BJ (cell line): ENCODE results near the gene CHPF2. TPM values are rescaled to one million over a fixed set of nuclear protein-coding genes. Genes with fewer than 3 reads are reported as not detected.

Experiments
- CTCF ChIA-PET: fragments of 350-600 bp; formaldehyde crosslinking; extraction: SDS; loops from one replicate; lab custom pipeline; 2021; ENCODE audit warnings: antibody characterized with exemption, inconsistent platforms; lab: Yijun Ruan, JAX
- POLR2A ChIA-PET: fragments of 300-600 bp; sonication (Branson Sonifier 250); formaldehyde crosslinking; extraction: SDS; loops from one replicate; lab custom pipeline; 2021; ENCODE audit warnings: antibody characterized with exemption; lab: Charles Lee
- DNase-seq: peaks from one replicate; pipeline ENCODE4 v3.0.0-alpha.2; 2011; ENCODE audit warnings: low read depth
- H3K27me3 ChIP-seq: 2 replicates; pipeline ENCODE4 v1.6.0; 2011; ENCODE audit warnings: low read length; ENCODE audit not compliant: control insufficient read depth, insufficient read depth
- H3K36me3 ChIP-seq: 2 replicates; pipeline ENCODE4 v1.5.1; 2011; ENCODE audit warnings: low read length; ENCODE audit not compliant: control insufficient read depth, insufficient read depth
- H3K4me3 ChIP-seq: 2 replicates; pipeline ENCODE4 v1.5.1; 2011; ENCODE audit warnings: low read depth, mild to moderate bottlenecking, control low read depth, low read length
- CTCF ChIP-seq: IDR thresholded peaks from 2 replicates; pipeline ENCODE4 v1.5.1; 2011; ENCODE audit warnings: low read depth, mild to moderate bottlenecking, control low read depth, inconsistent platforms, low read length, moderate library complexity; ENCODE audit not compliant: insufficient read depth
- polyA plus RNA-seq: library from polyadenylated mRNA; depleted of rRNA; stranded (reverse); fragments of >200 nt; gene quantifications from 2 replicates; pipeline ENCODE4 v1.2.3, GENCODE V29; 2011

CHPF2 gene
- polyA plus RNA-seq, 1 experiment = 42.6 TPM

DNA sequence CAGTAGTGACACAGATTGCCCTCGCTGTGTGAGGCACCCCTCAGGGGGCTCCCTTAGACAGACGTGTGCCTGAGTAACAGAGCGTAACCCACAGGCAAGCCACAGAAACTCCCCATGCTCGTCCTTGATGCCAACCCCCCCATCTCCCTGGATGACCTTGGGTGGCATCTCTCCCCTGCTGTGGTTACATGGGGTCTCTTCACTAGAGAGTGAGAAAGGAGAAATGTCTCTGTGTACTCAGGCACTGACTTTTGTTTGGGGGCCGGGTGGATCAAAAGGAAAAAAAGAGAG, 44.1 kb upstream of the CHPF2 start:
- Histone ChIP-seq H3K4me3 (no peak overlapping the region), H3K36me3 (no peaks in the 10 kb centered on the region), H3K27me3 (peaks cover 16% of the 10 kb centered on the region)
- no peak for TF ChIP-seq CTCF
- DNase-seq = no peak
- ChIA-PET POLR2A (no interaction called here), CTCF (interaction anchor here (1.4 kb wide), 1 partner anchor 18 kb away, joined by 4 read pairs; no protein-coding TSS in a partner anchor)

- no peak for DNase-seq
- POLR2A ChIA-PET = no interaction called here
- Histone ChIP-seq H3K4me3 (no peak overlapping the region), H3K36me3 (no peaks in the 10 kb centered on the region), H3K27me3 (peaks cover 18% of the 10 kb centered on the region)
- no peak for TF ChIP-seq CTCF
- CTCF ChIA-PET = no interaction called here
These were observed 43.2 kb upstream of the CHPF2 start for GRCh38 chr7:151189038-151189437.

GRCh38 chr7:151191544-151191943, 40.7 kb upstream of the CHPF2 start:
- ChIA-PET CTCF (interaction anchor here (1.3 kb wide), 1 partner anchor 67 kb away, joined by 3 read pairs; no protein-coding TSS in a partner anchor), POLR2A (no interaction called here)
- H3K27me3 ChIP-seq = peaks cover 33% of the 10 kb centered on the region
- no peak overlapping the region for H3K4me3 ChIP-seq
- DNase-seq = no peak
- no peaks in the 10 kb centered on the region for H3K36me3 ChIP-seq
- TF ChIP-seq CTCF = no peak

- CTCF ChIA-PET = interaction anchor here (1.3 kb wide), 1 partner anchor 68 kb away, joined by 3 read pairs; no protein-coding TSS in a partner anchor
- TF ChIP-seq CTCF = no peak
- Histone ChIP-seq H3K27me3 (peaks cover 35% of the 10 kb centered on the region), H3K4me3 (no peak overlapping the region), H3K36me3 (no peaks in the 10 kb centered on the region)
- POLR2A ChIA-PET = no interaction called here
- no peak for DNase-seq
These were observed 40.2 kb upstream of the CHPF2 start for GRCh38 chr7:151192002-151192539.

DNA sequence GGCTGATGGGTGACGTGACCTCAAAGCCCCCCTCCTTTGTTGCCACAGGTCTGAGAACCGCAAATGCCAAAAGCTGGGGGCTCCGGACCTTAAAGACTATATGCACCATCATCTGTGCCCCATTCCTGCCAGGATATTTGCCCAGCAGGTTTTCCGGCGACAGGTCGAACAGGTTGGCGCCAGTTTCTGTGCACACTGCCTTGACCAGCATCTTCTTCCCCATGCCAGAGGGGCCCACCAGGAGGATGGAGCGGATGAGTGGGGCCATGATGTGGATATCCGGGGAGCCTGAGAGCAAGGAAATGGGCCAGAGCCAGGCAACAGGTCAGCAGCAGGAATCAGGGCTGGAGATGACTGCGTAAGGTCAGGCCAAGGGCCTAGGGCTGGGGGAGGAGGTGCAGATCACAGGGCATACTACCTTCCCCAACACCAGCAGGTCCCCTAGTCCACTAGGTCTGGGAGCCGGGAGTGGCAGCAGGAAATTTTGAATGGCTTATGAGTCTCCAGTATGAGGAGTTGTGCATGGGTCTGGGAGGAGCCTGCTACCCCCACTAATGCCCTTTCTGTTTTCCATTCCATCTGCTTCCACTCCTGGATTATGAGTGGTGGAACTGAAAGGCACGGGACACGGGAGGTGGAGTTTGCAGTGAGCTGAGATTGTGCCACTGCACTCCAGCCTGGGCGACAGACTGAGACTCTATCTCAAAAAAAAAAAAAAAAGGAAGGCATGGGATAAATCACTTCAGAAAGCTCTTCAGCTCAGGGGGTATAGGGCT, 38.9 kb upstream of the CHPF2 start:
- Histone ChIP-seq H3K4me3 (no peak overlapping the region), H3K27me3 (peaks cover 37% of the 10 kb centered on the region), H3K36me3 (no peaks in the 10 kb centered on the region)
- POLR2A ChIA-PET = no interaction called here
- CTCF ChIA-PET = no interaction called here
- no peak for TF ChIP-seq CTCF
- no peak for DNase-seq
